MV-4-11 (cell line): ENCODE data around the gene CAPN9.

Source experiments
- DNase-seq: peaks from one replicate; lab custom pipeline; 2025; lab: John Stamatoyannopoulos, UW

Gene CAPN9

DNA sequence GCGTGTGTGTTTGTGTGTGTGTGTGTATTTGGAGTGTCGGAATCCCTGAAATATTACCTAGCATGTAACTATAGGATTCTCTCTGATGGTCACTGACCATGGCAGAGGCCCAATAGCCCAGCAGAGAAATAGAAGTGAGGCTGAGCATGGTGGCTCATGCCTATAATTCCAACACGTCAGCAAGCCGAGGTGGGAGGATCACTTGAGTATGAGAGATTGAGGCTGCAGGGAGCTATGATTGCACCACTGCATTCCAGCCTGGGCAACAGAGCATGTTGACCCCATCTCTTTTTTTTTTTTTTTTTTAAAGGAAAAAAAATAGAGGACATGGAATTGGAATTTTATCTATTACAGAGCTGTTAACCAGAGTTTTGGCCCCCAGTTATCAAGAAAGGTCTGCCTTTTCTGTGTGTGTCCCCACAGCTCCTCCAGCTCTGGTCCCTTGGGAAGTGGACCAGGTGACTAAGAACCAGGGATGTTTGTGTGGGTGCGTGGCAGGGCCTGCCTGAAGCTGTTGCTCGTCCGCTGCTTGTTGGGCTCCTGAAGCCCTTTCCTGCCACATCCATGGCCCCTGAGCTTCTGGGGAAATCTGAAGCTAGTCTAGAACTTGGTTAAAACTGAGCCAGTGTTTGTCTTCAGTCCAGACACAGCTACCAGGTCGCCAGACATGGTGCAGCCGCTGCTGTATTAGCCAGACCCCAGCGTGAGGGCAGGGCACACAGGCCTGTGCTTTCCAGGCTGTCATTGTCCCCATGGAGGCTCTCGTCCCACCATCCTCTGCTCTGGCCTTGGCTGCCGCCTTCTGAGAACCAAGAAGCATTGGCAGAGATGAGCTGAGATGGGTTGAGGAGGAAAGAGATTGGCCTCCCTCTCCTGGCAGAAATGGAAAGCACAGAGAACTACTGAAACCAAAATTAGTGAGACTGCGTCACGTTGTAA lies 25.5 kb downstream of the CAPN9 start:
- DNase-seq, result peak; percentile 30

DNA sequence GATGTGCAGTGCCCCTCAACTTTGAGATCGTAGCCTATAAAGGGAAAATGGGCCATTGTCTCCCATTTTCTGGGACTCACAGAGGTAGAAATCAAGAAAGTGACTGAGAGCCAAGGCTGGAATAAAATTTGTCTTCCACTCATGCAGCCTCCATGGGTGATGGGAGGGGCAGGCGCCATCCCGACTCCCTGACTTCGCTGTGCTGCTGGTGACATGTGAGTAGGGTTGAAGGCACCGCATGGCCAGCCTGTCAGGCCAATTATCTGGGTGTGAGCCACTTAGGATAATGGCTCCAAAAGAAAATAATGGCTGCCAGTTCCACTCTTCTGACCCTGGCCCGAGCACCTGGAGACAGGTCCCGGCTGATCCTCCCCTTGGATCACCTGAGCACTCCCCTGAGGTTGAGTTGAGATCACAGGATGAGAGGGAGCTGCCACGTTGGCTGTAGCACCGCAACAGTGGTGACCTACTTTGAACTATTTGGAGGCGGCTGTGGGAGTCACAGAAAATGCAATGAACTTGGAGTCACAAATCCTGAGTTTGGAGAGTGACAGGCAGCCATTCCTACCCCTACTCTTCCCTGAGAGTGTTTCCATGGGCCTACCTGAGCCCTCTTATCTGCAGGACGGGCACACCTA lies 26.3 kb downstream of the CAPN9 start:
- no peak for DNase-seq

DNA sequence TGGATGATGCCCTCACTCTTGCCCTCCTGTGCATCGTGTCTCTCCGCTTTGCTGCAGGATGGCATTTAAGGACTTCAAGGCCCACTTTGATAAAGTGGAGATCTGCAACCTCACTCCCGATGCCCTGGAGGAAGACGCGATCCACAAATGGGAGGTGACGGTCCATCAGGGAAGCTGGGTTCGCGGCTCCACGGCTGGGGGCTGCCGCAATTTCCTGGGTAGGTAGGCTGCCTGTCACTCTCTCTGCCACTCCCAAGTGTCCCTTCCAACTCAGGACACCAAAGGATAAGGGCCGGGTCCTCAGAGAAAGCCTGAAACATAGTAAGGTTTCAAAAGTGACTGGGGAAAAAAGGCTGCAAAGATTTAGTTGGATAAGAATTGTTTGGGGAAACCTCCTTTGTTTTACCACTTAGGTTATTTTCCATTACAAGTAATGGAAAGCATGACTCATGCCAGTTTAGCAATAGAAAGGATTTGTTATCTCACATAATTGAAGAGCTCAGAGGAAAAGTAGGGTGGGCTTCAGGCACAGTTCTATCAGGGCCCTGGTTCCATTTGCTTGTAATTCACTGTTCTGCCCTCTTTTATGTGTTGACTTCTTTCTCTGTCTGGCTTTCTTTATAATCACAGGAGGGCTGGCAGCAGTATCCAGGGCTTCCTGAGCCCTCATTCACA lies 31.9 kb downstream of the CAPN9 start:
- DNase-seq, result peak; percentile 6

DNA sequence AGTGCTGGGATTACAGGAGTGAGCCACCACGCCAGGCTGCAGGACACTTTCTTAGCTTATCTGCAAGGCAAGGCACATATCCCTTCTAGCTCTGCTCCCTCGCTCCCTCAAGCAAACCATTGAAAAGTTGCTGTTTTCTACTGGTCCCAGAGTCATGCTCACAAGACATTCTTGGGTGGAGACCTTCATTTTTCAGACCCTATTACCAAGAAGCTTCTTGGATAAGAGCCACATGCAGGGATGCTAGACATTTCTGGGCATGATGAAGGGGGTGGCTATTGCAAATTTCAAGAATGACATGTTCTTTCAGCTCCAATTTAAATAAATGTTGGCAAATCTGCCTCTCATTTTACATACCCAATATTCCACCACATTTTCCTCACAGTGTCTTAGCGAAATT lies 33.9 kb downstream of the CAPN9 start:
- DNase-seq, result no peak

DNA sequence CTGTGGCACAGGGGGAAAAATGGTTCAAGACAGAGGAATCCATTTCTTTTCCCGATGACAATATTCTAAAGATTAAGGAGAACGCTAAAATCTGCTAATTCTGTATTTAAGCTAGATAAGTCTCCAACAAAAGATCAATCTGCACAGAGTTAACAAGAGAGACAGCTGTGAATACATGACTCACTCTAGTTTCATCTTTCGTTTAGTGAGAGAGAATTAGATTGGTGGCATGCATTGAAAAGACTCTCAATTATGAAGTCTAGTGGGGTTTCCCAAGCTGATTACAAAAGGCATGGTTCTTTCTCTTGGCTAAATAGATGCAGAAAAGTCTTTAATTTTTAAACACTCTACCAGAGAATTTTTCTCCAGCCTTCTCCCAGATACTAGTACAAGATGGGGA lies 34.4 kb downstream of the CAPN9 start:
- no peak for DNase-seq

DNA sequence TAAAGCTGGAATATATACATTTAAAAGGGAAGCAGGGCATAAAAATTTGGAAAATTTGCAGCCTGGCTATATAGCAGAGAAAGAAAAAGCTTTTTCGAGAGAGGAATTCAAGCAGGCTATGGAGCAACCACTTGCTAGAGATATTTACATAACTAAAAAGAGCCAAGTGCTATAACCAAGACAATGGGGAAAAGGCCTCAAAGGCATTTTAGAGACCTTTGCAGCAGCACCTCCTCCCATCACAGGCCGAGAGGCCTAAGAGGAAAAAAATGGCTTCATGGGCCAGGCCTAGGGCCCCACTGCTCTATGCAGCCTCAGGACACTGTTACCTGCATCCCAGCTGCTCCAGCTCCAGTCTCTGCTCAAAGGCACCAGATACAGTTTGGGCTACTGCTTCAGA lies 37.0 kb downstream of the CAPN9 start:
- no peak for DNase-seq

DNA sequence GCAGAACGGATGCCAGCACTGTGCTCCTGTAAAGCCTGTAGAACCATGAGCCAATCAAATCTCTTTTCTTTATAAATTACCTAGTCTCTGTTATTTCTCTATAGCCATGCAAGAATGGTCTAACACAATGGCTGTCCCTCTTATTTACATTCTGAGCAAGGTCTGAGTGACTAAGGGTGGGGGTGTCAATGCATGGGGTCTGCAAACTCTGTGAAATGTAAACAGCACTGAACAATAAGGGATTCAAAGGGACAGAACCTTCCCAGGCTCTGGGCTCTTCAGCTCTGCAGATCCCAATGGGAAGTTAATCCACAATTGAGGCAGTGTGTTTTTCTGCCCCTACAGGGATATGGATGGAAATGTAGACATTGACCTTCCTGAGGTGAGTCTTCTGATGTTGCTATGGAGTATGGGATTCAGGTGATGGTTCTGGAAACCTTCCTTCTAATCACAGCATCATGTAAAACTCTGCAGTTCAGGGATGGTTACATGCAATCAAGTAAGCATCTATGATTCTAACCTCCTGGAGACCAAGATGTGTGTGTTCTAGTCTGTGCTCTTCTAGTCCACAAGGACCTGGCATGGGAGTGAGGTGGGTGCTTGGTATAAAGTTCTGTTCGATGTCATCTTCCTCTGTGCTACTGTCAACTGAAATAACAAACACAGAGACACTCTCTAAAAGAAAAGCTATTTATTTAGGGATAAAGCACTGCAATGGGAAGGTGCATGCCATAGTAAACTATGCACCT lies 38.6 kb downstream of the CAPN9 start:
- DNase-seq, result no peak

DNA sequence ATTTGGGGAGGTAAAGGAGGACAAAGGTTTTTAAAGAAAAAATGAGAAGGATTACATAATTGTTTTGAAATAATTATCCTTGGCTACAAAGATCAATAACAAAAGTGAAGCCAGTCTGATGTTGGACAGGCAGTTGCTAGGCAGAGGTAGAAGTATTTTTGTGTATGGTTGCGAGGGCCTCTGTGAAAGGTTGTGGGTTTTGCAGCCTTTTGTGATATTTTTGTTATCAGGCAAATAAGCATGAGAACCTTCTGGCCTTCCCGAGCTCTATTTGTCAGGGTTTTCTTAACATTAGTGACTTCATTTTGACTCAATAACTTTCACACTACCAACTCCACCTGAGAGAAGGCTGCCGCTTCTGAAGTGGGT lies 39.2 kb downstream of the CAPN9 start:
- no peak for DNase-seq

DNA sequence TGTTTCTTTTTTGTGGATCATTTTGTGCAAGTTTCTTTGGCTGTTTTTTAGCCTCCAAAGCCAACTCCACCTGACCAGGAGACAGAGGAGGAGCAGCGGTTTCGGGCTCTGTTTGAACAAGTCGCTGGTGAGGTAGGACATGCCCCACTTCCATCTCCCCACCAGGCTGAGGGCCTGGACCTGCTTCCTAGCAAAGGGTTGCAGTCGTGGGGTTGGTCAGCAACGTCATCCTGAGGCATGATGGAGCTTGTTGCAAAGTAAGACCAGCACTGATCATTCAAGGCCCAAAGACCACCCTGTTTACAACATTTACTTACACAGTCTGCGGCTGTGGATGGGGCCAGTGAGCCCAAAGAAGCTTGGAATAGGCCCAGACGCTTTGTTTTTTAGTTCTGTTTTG lies 40.3 kb downstream of the CAPN9 start:
- no peak for DNase-seq

DNA sequence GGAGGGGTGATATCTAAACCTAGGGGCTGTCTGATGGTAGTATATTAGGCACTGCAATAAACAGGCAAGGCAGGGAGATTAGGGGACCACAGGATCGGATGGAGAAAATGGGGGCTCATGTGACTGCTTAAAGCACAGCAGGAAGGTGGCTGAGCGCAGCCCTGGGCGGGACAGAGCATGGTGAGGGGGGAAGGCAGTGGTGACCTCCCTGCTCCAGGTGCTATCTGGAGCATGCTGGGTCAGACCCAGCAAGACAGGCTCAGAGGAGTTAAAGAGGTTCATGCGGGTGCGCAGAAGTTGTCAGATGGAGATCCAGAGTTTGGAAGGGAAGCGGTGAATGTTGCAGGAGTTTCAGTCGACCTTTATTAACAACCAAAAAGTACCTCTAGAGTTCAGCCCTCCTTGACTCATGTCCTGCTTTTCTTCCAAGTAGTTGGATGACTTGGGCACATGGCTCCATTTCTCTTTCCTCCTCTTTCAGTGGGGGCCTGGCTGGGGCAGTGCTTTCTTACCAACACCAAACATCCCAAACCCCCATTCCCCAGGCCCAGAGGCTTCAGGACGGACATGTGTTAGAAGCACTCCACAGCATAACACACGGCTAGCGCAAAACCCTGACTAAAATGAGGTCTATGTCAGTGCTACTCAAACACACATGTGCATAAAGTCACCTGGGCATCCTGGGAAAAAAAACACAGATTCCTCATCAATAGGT lies 41.5 kb downstream of the CAPN9 start:
- DNase-seq, result no peak

DNA sequence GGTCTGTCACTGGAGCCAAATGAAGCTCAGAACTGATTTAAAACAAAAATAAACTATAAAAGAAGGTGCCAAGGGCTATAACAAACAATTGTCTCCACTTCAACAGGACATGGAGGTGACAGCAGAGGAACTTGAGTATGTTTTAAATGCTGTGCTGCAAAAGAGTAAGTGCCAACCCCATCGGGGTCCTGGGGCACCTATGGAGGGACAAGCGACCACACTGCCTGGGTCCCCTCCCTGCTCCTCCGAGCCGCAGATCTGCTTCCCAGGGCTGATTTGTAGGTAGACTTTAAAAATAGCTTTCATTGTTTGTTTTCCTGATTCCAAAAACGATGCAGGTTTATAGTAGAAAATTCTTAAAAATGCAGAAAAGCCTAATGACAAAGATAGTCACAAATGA lies 42.8 kb downstream of the CAPN9 start:
- no peak for DNase-seq

DNA sequence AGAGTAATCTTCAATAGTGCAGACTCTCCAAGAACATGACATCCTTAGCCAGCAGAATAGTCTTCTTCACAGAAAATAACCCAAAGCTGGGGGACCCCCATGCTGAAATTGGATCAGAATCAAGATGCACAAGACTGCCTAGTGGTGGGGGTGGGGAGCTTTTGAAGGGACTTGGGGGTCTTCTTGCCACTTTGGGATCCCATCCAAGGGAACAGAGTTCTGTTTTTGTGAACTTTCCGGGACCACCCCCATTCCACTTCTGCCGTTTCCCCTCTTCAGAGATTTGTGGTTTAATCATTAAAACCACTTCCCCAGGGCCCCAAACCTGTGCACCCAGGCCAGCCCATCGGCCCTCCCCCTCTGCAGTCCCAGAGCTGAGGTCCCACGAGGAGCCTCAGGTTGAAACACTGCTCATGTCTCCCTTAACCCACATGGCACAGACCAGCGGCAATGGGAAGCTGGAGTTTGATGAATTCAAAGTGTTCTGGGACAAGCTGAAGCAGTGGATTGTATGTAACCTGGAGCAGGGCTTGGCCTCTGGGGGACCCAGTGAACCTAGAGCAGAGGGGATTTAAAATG lies 44.9 kb downstream of the CAPN9 start:
- DNase-seq, result no peak

DNA sequence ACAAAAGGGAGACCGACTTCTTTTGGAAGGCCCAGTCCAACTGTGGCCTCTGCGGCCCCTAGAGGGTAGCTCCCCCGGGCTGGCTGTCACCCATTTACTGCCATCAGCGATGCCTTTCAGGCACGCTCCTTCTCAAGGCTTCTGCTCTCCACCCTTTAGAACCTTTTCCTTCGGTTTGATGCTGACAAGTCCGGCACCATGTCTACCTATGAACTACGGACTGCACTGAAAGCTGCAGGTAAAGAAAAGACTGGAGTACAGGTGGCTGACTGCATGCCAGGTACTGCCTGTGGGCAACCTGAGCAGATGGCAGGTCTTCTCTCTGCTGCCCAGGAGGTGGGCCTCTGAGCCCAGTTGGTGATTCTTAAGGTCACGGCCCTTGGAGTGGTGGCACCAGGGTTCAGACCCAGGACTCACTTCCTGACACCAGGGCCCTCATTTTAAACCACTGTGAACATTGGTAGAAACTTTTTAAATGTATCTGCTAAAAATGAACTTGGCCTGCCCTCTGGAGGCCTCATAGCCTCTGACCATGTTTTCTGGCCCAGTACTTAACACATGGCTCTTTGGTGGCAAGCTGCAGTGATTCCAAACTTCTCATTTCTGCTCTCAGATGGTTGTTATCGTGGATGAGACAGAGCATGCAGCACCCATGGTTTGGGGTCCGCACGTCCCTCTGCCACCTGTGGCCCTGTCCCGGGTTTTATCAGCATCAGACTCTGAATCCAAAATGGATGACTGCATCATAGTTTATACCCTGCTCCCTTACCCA lies 45.7 kb downstream of the CAPN9 start:
- no peak for DNase-seq

DNA sequence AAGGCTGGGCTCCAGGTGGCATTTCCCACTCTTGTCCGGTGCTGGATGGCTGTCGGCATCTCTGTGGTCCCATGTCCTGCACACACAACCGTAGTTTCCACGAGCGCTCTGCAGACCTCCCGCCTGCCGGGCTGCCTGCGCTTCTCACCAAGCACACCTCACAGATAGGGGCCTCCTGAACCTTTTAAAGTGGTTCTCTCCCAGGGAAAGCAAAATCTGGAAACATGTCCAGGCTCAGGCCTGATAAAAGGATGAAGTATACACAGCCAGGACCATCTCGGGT lies 46.2 kb downstream of the CAPN9 start:
- no peak for DNase-seq

DNA sequence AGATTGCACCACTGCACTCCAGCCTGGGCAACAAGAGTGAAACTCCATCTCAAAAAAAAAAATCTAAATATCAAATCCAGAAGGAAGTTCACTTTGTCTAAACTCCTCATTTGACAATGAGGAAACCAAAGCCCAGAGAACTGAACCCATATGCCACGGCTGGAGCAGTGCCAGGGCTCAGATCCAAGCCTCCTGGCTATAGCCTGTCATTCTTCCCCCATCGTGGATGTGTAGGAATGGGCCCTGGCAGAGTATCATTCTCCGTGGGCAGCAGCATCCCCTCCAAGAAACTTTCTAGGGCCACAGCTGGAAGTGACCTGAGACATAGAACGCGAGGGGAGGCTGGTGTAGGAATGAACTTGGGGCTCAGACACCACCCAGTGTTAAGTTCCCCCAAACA lies 47.2 kb downstream of the CAPN9 start:
- DNase-seq, result no peak

DNA sequence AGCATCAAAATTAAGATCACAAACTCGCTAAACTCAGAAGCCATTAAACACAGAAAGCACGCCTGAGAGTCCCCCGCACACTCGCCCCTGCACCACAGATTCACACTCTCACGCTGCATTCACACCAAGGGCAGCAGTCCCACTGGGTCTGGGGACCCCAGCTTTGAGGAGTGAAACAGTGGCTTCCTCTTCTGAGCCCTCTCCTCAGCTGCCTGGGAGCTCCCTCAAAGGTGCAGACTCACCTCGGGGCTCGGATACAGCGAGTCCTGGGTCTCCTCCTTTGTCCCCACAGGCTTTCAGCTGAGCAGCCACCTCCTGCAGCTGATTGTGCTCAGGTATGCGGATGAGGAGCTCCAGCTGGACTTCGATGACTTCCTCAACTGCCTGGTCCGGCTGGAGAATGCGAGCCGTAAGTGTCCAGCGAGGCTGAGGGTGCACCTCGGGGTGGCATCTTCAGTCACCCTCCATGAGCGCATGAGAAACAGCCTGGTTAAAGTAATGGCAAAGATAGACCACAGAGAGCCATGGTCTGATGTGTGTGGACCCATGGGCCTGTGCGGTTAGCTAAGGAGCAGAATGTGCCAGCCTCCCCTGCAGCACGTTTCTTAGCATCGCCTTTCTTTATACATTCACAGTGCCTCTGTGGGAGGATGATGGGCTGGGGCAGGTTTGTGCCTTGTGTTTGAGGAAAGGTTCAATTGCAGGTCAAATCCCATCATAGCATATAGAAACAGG lies 47.9 kb downstream of the CAPN9 start:
- no peak for DNase-seq

DNA sequence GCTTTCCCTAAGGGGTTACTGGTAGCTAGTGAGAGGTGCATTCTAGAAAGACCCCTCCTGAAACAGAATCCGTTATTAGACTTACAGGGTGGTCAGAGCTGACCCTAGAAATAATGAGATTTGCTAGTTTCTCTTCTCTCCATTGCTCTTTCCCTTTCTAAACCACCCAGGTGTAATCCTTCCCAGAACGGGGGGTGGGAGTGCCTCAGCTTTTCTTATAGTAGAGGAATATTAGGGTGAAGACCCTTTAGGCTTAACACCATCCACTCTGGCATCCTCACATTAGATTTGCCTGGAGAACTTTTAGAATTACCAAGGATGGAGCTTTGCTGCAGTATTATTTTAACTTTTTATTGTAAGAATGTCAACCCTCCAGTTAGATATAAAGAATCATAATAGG lies 49.4 kb downstream of the CAPN9 start:
- DNase-seq, result no peak

DNA sequence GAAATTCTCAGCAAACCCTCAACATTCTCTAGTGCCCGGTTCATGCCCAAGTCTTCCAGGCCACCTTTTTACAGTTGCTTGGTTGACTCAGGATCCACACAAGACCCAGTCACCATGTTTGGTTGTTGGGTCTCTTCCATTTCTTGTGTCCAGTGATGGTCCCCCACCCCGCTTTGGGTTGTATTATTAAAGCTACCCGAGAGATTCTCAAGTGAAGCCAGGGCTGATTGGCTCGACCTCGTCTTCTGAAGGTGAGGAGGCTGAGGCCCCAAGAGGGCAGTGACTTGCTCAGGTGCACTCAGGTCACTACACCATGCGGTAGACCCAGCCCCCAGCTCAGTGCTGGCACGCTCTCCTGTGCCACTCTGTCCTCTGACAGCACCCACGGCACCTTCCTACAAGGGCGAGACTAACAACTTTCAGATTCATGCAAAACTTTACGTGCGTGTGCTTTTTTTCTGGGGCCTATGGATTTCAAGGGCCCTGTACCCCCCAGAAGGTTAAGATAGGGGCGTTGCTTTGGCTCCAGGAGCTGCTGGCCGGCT lies 50.3 kb downstream of the CAPN9 start:
- DNase-seq, result no peak

DNA sequence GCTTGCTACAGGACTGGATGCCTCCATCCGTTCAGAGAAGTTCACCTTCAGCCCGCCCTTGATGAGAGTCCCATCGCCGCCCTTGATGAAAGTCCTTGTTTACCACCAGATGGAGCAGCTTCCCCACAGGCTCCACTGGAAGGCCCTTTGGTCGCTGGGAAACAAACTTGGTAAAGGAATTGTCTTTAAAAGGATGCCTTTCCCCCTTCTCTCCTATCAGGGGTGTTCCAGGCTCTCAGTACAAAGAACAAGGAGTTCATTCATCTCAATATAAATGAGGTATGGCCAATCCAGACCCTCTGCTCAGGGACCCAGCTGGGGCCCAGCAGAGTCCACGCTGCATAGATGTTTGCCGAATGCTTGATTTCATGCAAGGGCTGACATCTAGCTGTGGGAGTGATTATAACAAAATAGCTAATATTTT lies 50.8 kb downstream of the CAPN9 start:
- peak; percentile 24 for DNase-seq

DNA sequence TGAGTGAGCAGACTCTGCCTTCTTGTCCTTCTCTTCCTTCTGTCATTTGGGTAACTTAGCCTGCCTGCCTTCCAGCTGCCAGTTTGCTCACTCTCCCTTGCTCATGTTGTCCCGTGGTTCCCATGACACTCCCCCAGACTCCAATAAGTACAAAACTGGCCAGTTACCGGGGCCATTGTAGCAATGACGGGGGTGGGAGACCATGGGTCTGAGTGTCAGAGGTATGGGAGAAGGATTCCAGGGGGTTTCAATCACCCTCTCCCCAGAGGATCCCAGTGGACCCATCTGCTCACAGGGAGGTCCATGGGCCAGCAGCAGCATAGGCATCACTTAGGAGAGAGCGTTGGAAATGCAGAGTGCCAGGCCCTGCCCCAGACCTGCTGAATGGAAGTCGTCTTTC lies 51.3 kb downstream of the CAPN9 start:
- DNase-seq, result no peak
